GM11168 (cell line): Measurements from ENCODE around the gene AJAP1.
"Not testable (repeated sequence)": the region's sequence is repeated elsewhere in the genome, so short reads cannot be mapped to it uniquely, and the experiment has no call there.

Experiments used
- in situ Hi-C: fragments of 300-500 bp; cut with MboI; formaldehyde crosslinking; loops from one replicate; pipeline ENCODE4 v1.12.0; 2022; ENCODE audit warnings: low sequenced_read_pairs; ENCODE audit not compliant: unreplicated experiment

Gene AJAP1

DNA sequence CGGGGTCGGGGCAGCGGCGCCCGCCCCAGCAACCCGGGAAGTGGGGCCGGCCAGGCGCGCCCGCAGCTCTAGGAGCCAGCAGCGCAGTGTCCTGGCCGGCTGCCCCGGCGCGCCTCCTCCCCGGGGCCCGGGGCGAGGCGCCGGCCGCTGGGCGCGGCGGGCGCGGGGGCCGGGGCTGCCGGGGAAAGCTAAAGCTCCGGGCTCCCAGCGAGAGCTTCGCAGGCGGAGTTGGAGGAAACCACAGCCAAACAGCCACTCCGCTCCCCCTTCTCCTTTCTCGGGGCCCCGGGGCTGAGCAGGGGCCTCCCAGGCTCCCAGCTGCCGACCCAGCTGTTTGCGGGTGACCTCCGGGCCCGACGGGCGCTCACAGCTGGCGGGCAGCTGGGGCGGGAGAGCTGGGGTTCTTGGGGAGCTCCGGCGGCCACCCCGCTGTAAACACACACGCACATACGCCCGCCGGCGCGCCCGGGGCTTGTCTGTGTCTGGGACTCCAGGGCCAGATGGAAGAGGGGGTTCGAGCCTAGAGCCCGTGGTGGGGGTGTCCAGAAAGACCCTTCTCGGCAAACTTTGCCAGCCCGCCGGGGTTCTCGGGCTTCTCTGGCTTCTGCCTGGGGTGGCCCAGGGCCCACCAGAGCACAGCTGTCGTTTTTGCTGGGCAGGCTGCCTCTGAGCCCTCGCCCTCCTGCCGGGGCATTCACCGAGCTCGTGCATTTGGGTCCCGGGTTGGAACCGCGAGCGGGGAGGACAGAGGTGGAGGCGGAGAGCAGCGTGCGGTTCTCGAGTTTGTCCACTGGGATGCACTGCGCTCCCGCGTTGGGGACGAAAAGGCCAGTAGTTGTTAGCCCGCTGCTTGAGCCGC, 1.5 kb downstream of the AJAP1 start:
- in situ Hi-C loops = loop anchor here (10.0 kb wide), 1 partner anchor 169 kb away; no protein-coding TSS in a partner anchor

DNA sequence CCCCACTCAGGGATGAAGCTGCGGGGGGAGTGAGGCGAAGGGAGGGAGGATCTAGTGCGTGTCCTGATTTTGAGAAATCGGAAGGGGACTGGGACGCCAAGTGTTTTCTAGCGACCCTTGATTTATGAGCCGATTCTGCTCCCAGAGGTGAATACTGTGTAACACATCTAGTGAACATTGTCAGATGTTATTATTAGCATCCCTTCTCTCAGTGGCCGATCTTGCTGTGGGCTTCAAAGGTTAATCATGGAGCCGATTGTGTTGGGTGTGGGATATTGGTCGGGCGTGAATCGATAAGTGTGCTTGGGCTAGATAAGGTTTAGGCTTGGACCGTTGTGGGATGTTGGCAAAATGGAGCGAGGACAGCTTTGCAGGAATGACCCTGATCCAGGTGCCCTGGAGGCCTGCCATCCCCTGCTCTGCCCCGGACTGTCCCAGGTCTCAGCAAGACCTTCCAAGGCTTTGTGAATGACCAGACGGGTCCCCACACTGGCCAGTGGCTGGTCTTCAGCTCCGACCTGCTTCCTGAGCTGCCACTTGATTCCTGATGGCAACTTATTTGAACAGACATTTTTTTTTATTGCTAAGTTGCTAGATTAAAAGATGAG, 2.2 kb downstream of the AJAP1 start:
- in situ Hi-C loops = loop anchor here (10.0 kb wide), 1 partner anchor 168 kb away; no protein-coding TSS in a partner anchor

DNA sequence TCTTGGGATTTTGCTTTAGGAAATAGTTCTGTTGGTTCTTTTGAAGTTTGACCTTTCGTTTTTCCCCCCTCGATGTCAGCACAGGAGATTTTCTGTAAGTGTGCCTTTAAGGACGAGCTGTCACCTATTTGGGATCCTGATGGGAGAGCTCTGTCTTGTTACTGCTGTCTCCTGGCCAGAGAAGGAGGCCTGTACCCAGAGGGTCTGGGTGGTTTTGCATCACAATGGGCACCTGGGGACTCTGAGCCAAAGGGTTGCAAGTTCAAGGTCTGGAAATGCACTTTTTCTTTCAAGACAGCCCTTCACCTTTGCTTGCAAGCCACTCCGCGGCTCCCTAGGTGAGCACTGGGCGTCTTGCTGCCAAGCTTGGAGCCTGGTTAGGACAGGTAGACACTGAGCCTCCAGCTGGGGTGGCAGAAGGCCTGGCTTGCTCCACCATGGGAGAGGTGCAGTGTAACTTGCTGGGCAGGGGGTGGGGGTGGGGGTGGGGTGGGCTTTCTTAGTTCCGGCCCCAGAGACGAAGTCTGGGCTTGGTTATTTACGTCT, 2.9 kb downstream of the AJAP1 start:
- in situ Hi-C loops = loop anchor here (10.0 kb wide), 1 partner anchor 167 kb away; no protein-coding TSS in a partner anchor

DNA sequence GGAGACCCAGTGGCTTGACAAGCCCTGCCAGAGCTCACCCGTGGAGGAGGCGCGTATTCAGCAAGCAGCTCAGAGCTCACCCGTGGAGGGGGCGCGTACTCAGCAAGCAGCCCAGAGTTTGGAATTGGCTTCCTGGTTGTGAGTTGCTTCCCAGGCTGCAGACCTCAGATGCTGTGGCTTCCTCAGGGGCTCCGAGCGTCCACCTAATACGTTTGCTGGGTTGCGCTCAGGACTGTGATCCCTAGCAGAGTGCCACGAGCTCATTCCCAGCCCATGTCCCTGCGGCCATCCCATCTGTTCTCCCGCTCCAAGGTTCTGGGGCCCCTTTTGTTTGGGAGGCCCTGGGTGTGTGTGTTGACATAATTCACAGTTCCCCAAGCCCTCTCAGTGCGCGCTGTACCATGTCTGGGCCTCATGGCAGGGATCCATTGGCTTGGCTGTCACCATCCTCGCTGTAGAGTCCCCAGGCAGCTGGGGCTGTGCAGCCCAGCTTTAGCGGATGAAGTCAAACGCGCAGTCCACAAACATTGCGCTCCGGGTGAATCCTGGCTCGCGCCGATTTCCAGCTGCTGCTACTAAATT, 3.6 kb downstream of the AJAP1 start:
- in situ Hi-C loops = loop anchor here (10.0 kb wide), 1 partner anchor 167 kb away; no protein-coding TSS in a partner anchor

GRCh38 chr1:4658643-4659628, 4.5 kb downstream of the AJAP1 start:
- in situ Hi-C loops = loop anchor here (10.0 kb wide), 1 partner anchor 166 kb away; no protein-coding TSS in a partner anchor

DNA sequence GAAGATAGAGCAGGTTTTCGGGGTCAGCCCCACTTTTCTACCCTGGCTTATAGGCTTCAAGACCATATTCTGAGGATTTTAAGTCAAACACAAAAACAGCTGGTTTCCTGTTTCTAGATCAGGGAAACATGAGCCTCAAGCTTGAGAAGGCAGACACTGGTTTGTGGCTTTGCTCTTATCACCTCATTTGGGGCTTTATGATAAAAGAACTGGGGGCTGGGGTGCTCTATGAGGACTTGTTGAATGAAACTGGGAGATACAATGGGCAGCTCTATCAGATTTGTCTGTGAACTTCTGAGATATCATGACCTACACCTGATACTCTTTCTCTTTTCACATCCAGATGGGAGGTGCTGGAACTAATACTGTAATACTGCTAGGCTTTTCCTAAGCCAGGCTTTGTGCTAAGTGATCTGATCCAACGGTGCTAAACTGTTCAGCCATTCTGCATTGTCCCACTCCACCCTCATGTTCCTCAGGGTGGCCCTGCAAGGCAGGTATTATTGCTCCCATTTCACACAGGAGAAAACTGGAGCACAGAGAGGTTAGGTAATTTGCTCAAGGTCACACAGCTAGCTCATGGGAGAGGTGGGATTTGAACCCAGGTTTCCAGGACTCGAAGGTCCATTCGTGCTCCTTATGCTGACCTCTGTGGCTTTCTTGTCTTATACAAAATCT, 6.6 kb downstream of the AJAP1 start:
- in situ Hi-C loops = no loop called here

DNA sequence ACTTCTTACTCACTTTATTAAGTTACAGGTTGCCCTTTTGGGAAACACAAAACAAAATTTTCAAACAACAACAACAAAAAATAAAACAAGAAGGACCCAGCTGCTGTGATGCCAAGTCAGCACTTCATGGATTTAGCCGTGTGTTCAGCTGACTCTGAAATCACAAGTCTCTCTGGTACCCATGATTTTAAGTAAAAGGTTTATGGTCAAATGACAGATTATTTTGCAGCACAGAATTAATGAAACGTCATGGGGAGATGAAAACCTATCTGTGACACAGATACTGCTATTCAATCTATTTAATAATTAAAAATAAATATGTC, 7.1 kb downstream of the AJAP1 start:
- in situ Hi-C loops = no loop called here

GRCh38 chr1:4662168-4662567, 7.8 kb downstream of the AJAP1 start:
- in situ Hi-C loops = no loop called here

- in situ Hi-C loops = no loop called here
These were observed 8.3 kb downstream of the AJAP1 start for GRCh38 chr1:4662723-4663122.

DNA sequence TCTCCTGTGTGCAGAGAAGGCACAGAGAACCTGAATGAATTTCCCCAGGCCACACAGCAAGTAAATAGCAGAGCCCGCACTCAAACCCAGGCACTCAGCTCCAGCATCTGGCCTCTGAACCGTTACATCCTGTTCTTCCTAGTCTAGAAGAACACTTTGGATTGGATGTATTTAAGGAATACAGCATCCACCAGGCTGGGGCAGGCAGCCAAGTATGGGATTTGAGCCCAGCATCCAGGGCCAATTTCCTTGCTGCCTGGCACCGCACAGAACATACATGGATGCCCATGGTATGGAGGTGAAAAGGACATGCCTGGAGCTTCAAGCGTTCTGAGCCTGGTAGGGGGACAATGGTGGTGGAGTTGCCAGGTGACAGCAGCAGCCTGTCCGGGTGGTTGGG, 9.7 kb downstream of the AJAP1 start:
- in situ Hi-C loops = no loop called here

DNA sequence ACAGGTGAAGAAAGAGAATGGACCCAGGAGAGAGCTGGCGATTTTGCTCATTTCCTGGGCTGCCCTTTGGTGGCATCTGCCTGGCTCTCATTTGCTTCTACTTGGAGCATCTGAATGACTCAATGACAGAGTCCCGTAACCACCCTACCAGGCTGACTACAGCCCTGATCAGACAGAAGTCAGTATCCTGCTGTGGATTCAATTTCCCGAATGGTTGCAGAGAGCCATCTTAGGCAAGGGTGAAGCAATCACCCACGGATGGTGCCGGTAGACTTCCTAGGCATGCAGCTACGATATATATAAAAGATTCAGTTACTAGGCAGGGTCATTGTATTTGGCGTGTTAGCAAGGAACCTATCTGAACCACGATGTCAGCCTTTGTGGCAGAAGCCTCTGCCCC, 10.2 kb downstream of the AJAP1 start:
- in situ Hi-C loops = no loop called here

DNA sequence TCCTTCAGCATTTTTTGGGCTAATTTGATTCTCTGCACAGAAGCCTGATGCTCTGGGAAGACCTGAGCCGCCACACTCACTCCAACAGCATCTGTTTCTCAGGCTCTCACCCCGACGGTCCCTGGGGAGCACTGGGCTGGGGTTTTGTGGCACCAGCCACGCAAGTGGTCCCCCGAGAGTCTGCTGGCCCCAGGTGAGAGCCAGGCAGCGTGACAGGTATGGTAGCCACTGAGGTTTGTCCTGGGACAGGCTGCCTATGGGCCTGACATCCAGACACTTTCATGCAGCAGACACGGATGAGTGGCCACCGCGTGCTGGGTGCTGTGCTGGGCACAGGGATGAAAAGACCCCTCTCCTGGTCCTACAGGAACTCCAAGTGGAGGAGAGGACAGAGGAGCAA, 11.0 kb downstream of the AJAP1 start:
- in situ Hi-C loops = no loop called here

GRCh38 chr1:4666683-4667082, 12.3 kb downstream of the AJAP1 start:
- in situ Hi-C loops = not testable (repeated sequence)

DNA sequence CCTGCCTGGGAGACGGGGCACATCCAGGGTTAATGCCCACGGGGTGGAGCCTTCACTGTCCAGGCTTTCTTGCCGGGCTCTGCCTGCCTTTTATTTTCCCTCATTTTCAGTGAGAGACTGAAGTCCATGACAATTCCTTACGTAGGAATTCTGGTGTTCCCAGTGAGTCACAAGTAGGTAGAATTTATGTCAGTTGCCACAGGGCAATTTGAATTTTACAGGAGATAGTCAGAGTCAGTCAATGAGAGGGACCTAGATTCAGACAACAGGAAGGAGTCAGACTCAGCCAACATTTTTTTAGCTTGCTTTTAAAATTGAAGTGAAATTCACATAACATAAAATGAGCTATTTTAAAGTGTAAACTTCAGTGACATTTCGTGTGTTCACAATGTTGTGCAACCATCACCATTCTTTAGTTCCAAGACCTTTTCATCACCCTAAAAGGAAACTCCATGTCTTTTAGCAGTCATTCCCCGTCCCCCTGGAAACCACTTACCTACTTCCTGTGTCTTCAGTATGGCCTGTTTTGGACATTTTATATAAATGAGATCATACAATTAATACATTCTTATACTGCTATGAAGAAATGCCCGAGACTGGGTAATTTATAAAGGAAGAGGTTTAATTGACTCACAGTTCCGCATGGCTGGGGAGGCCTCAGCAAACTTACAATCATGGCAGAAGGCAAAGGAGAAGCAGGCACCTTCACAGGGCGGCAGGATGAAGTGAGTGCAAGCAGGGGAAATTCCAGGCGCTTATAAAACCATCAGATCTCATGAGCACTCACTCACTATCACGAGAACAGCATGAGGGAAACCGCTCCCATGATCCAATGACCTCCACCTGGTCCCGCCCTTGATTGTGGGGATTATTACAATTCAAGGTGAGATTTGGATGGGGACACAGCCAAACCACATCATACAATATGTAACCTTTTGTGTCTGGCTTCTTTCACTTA, 14.6 kb downstream of the AJAP1 start:
- in situ Hi-C loops = no loop called here

DNA sequence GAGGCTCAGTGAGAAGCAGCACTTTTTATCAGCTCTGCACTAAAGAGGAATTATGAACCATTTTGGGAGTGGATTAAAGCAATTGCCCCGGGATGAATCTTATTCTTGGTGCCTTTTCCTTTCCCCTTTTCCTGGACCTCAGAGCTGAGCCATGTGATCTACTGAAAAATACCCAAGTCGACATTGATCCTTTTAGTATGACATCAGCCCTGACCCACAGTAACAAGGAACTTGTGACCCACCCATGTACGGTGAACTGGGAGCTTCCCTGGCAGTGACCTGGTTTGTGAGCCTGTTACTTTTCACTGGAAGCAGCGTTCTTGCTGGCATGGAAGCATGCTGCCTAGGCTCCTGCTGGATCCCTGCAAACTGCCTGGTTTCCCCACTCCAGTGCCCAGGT, 15.9 kb downstream of the AJAP1 start:
- in situ Hi-C loops = no loop called here

- in situ Hi-C loops = no loop called here
These were observed 17.4 kb downstream of the AJAP1 start for GRCh38 chr1:4671828-4672227.

GRCh38 chr1:4673494-4673893, 19.1 kb downstream of the AJAP1 start:
- in situ Hi-C loops = no loop called here

- in situ Hi-C loops = no loop called here
These were observed 19.7 kb downstream of the AJAP1 start for GRCh38 chr1:4674117-4674516.
